ENCODE data around the gene VDAC1.

- TF ChIP-seq, protein P1, sequence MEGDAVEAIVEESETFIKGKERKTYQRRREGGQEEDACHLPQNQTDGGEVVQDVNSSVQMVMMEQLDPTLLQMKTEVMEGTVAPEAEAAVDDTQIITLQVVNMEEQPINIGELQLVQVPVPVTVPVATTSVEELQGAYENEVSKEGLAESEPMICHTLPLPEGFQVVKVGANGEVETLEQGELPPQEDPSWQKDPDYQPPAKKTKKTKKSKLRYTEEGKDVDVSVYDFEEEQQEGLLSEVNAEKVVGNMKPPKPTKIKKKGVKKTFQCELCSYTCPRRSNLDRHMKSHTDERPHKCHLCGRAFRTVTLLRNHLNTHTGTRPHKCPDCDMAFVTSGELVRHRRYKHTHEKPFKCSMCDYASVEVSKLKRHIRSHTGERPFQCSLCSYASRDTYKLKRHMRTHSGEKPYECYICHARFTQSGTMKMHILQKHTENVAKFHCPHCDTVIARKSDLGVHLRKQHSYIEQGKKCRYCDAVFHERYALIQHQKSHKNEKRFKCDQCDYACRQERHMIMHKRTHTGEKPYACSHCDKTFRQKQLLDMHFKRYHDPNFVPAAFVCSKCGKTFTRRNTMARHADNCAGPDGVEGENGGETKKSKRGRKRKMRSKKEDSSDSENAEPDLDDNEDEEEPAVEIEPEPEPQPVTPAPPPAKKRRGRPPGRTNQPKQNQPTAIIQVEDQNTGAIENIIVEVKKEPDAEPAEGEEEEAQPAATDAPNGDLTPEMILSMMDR (IDR thresholded peaks at IDR 0.05; ENCODE audit: poor library complexity): no peak
- TF ChIP-seq EZH2phosphoT487 (IDR thresholded peaks at IDR 0.05; ENCODE audit: low read depth, severe bottlenecking, unreplicated experiment): no peak
- no peak for TF ChIP-seq EZH2 (IDR thresholded peaks at IDR 0.05; ENCODE audit: borderline replicate concordance)
These were observed 17.6 kb upstream of the VDAC1 start for GRCh38 chr5:134022333-134022732.
